Uterus (tissue), 2 donors: Measurements from ENCODE around the gene PDPK1.

Experiments
- CTCF ChIP-seq, 4 experiments: fragments of 200-600 bp in 2 of 4; fragments of 450-650 bp in 2 of 4; sonication (generic) in 2 of 4; IDR thresholded peaks; one replicate each; pipeline ENCODE4 v1.5.1; 2016 to 2019; ENCODE audit warnings: antibody characterized with exemption in 4 of 4, mild to moderate bottlenecking in 2 of 4, moderate library complexity in 1 of 4
- POLR2A ChIP-seq, 2 donors: fragments of 450-650 bp; IDR thresholded peaks; one replicate each; pipeline ENCODE4 v1.6.1; 2016; ENCODE audit warnings: antibody characterized with exemption in 2 of 2, mild to moderate bottlenecking in 1 of 2, moderate library complexity in 1 of 2

GRCh38 chr16:2527071-2527783 lies 10.6 kb upstream of the PDPK1 start:
- TF ChIP-seq CTCF (IDR thresholded peaks at IDR 0.05) (no peak), POLR2A (IDR thresholded peaks at IDR 0.05) (no peak)
